COLO668 (cell line): ENCODE data around the gene TPPP.

Experiments used
- DNase-seq: peaks from one replicate; lab custom pipeline; 2025; ENCODE audit not compliant: unreplicated experiment; lab: John Stamatoyannopoulos, UW

Gene TPPP

DNA sequence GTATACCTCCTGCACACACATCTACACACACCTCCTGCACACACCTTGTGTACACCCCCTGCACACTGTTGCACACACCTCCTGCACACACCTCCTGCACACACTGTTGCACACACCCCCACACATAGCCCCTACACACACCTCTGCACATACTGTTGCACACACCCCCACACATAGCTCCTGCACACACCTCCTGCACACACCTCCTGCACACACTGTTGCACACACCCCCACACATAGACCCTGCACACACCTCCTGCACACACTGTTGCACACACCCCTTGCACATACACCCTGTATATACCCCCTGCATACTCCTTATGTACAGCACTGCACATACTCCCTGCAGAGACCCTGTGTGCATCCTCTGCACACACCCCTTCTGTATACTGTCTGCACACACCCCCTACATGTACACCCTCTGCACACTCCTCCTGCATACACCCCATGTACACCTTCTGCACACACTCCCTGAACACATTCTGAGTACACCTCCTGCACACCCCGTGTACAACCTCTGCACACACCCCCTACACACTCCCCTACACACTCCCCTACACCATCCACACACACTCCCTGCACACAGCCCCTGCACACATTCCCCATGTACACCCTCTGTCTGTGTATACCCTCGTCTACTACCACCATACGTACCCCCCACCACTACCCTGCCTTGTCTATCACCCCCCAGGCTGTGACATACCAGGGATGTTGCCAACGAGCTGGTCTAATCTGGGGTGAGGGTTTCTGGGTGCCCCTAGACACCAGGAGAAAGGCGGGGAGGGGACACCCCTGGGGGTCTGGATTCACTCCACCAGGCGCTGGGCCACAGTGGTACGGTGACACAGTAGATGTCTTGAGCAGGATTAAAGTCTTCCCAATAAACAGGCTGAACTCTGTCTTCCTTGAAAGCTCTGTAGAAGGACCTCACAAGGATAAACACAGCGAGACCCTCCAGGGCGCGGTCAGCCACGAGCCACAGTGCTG, 82.1 kb downstream of the TPPP start:
- no peak for DNase-seq

DNA sequence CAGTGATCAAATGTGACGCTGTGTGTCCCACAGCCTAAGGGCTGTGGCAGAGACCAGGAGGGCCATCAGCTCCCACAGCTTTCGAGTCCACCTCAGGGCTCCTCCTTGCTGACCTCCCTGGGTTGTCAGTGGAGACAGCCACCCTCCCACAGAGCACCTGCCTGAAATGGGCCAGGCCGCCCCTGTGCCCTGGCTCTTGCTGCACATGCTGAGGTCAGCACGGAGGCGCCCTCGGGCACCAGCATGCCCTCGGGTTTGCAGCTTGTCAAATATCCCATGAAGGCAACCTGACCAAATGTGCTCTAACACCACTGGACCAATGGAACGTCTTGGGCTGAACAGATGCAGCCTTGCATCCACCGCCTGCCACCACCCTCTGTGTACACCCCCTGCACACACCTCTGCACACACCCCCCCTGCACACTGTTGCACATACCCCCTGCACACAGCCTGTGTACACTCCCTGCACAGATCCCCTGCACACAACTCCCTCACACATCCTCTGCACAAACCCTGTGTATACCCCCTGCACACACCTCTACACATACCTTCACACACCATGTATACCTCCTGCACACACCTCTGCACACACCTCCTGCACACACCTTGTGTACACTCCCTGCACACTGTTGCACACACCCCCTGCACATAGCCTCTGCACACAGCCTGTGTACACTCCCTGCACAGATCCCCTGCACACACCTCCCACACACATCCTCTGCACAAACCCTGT, 83.0 kb downstream of the TPPP start:
- no peak for DNase-seq
